Endothelial cell of umbilical vein (primary cell): ENCODE results near the gene SORCS1. TPM values are rescaled to one million over a fixed set of nuclear protein-coding genes. Genes with fewer than 3 reads are reported as not detected.

Experiments used
- BruUV-seq: library from RNA; stranded (reverse); fragments of 400-500 nt; replicated peaks from 2 replicates; lab custom pipeline; 2021; lab: Mats Ljungman, UMichigan
- CTCF ChIA-PET: fragments of 300-600, 350-600 bp; sonication (Branson Sonifier 250); formaldehyde crosslinking; loops from one replicate; lab custom pipeline; 2021; ENCODE audit warnings: antibody characterized with exemption, inconsistent platforms; lab: Charles Lee
- POLR2A ChIA-PET: fragments of 300-600, 350-600 bp; sonication (Branson Sonifier 250); formaldehyde crosslinking; loops from one replicate; lab custom pipeline; 2021; ENCODE audit warnings: antibody characterized with exemption, inconsistent platforms; lab: Charles Lee
- DNase-seq: peaks from one replicate; pipeline ENCODE4 v3.0.0-alpha.2; 2011; ENCODE audit warnings: low read depth, low spot score
- FAIRE-seq: peaks from 2 replicates; lab custom pipeline; 2011; peaks lifted over from hg19 to GRCh38; lab: Jason Lieb, UNC
- H2AFZ ChIP-seq: 2 replicates; pipeline ENCODE4 v1.6.0; 2012; ENCODE audit warnings: low read depth, low read length, control low read depth, inconsistent platforms
- H3K27ac ChIP-seq: 2 replicates; pipeline ENCODE4 v1.5.1; 2011; ENCODE audit warnings: low read depth, mild to moderate bottlenecking, control low read depth, low read length, moderate library complexity; ENCODE audit not compliant: insufficient read depth
- H3K27me3 ChIP-seq, 2 experiments: 2 replicates each; pipeline versions ENCODE4 v1.6.0 to v1.6.1; 2011; ENCODE audit warnings: low read length in 2 of 2, mixed read lengths in 1 of 2; ENCODE audit not compliant: control insufficient read depth in 2 of 2, insufficient read depth in 2 of 2
- H3K36me3 ChIP-seq, 2 experiments: 2 replicates in 1 of 2; 3 replicates in 1 of 2; pipeline ENCODE4 v1.5.1; 2011; ENCODE audit warnings: low read length in 2 of 2, mild to moderate bottlenecking in 1 of 2, moderate library complexity in 1 of 2; ENCODE audit not compliant: control insufficient read depth in 2 of 2, insufficient read depth in 2 of 2; ENCODE audit errors: extremely low read depth in 1 of 2
- H3K4me1 ChIP-seq: 3 replicates; pipeline ENCODE4 v1.5.1; 2011; ENCODE audit warnings: mild to moderate bottlenecking, low read length; ENCODE audit not compliant: control insufficient read depth, insufficient read depth; ENCODE audit errors: extremely low read depth
- H3K4me2 ChIP-seq: 2 replicates; pipeline ENCODE4 v1.6.1; 2011; ENCODE audit warnings: low read length, control low read depth, mixed read lengths; ENCODE audit not compliant: insufficient read depth
- H3K4me3 ChIP-seq, 3 experiments: fragments of 200-600 bp in 1 of 3; sonication (generic), shearing (Covaris generic) in 1 of 3; replicated peaks in 1 of 3; 2 replicates each; pipeline ENCODE4 v1.5.1; 2011 to 2016; ENCODE audit warnings: control low read depth in 3 of 3, low read length in 3 of 3, mild to moderate bottlenecking in 2 of 3, inconsistent platforms in 1 of 3, low read depth in 1 of 3, moderate library complexity in 1 of 3; ENCODE audit not compliant: insufficient read depth in 1 of 3
- H3K79me2 ChIP-seq: 2 replicates; pipeline ENCODE4 v1.6.0; 2012; ENCODE audit warnings: low read length, inconsistent platforms; ENCODE audit not compliant: control insufficient read depth, insufficient read depth
- H3K9ac ChIP-seq: replicated peaks from 2 replicates; pipeline ENCODE3; 2011; ENCODE audit warnings: low read length, control low read depth; ENCODE audit not compliant: insufficient read depth; ENCODE audit errors: extremely low read depth
- H3K9me1 ChIP-seq: replicated peaks from 3 replicates; pipeline ENCODE4 v1.6.0; 2011; ENCODE audit warnings: mild to moderate bottlenecking, low read length; ENCODE audit not compliant: control insufficient read depth, insufficient read depth; ENCODE audit errors: extremely low read depth
- H3K9me3 ChIP-seq: replicated peaks from 2 replicates; pipeline ENCODE4 v1.5.1; 2012; ENCODE audit warnings: low read length, inconsistent platforms; ENCODE audit not compliant: control insufficient read depth, insufficient read depth
- H4K20me1 ChIP-seq: replicated peaks from 2 replicates; pipeline ENCODE3; 2011; ENCODE audit warnings: mild to moderate bottlenecking, low read length; ENCODE audit not compliant: control insufficient read depth, insufficient read depth; ENCODE audit errors: extremely low read depth
- EZH2 ChIP-seq: IDR thresholded peaks from 2 replicates; pipeline ENCODE4 v1.6.1; 2012; ENCODE audit warnings: borderline replicate concordance, low read depth, mild to moderate bottlenecking, moderate library complexity, low read length, inconsistent platforms; ENCODE audit not compliant: severe bottlenecking
- FOS ChIP-seq: IDR thresholded peaks from 2 replicates; pipeline ENCODE4 v1.6.1; 2011; ENCODE audit warnings: mild to moderate bottlenecking, low read length, moderate library complexity, borderline replicate concordance; ENCODE audit not compliant: insufficient read depth
- GATA2 ChIP-seq: IDR thresholded peaks from 2 replicates; pipeline ENCODE4 v1.7.0; 2011; ENCODE audit warnings: low read depth, mild to moderate bottlenecking, moderate library complexity, mixed read lengths, low read length; ENCODE audit not compliant: insufficient read length, insufficient read depth
- JUN ChIP-seq: IDR thresholded peaks from 2 replicates; pipeline ENCODE4 v1.6.1; 2011; ENCODE audit warnings: borderline replicate concordance, low read depth; ENCODE audit not compliant: insufficient read length, insufficient read depth
- MYC ChIP-seq: IDR thresholded peaks from one replicate; pipeline ENCODE4 v1.6.1; 2011; ENCODE audit warnings: mild to moderate bottlenecking, low read depth, low read length
- POLR2A ChIP-seq: IDR thresholded peaks from 2 replicates; pipeline ENCODE4 v1.6.1; 2012; ENCODE audit warnings: low read depth, mild to moderate bottlenecking, control low read depth, low read length
- POLR2AphosphoS5 ChIP-seq: IDR thresholded peaks from 2 replicates; pipeline ENCODE4 v1.6.1; 2012; ENCODE audit warnings: low read depth, mild to moderate bottlenecking, control low read depth, low read length, moderate library complexity; ENCODE audit not compliant: insufficient read depth
- dilution Hi-C: fragments of 300-500 bp; cut with MboI; formaldehyde crosslinking; loops from one replicate; pipeline ENCODE4 v1.15.0; 2019; ENCODE audit warnings: low sequenced_read_pairs; ENCODE audit not compliant: extremely low pct_ligation_motif_present
- intact Hi-C: fragments of 100-400 bp; cut with micrococcal nuclease; formaldehyde crosslinking; loops from one replicate; pipeline ENCODE4 v1.10.0; 2022
- polyA plus RNA-seq, 4 experiments: library from polyadenylated mRNA; depleted of rRNA in 3 of 4; stranded (reverse) in 3 of 4; unstranded in 1 of 4; fragments of >200 nt; gene quantifications; 2 replicates each; pipeline versions ENCODE4 v1.2.1 to v1.2.3, GENCODE V29; 2011 to 2012; ENCODE audit warnings: missing spikeins in 1 of 4
- total RNA-seq: library from RNA; stranded (reverse); gene quantifications from 2 replicates; pipeline ENCODE4 v1.2.3, GENCODE V29; 2021
- TF ChIP-seq, protein P1 (sequence below), 2 donors: IDR thresholded peaks; 1 replicate in 1 of 2; 2 replicates in 1 of 2; pipeline ENCODE4 v1.5.1; 2011; ENCODE audit warnings: low read length in 2 of 2, mild to moderate bottlenecking in 2 of 2, moderate library complexity in 2 of 2, control low read depth in 1 of 2, inconsistent platforms in 1 of 2, low read depth in 1 of 2; ENCODE audit not compliant: insufficient read depth in 1 of 2; ENCODE audit errors: extremely low read depth in 1 of 2
- TF ChIP-seq, protein P2 (sequence below): IDR thresholded peaks from 2 replicates; pipeline ENCODE4 v1.6.1; 2011; ENCODE audit not compliant: insufficient read depth, insufficient read length

SORCS1 gene
- total and polyA plus RNA-seq, 2 donors (not counting 3 experiments of a cell fraction or from before 2014, with no cell fraction given) = not detected

DNA sequence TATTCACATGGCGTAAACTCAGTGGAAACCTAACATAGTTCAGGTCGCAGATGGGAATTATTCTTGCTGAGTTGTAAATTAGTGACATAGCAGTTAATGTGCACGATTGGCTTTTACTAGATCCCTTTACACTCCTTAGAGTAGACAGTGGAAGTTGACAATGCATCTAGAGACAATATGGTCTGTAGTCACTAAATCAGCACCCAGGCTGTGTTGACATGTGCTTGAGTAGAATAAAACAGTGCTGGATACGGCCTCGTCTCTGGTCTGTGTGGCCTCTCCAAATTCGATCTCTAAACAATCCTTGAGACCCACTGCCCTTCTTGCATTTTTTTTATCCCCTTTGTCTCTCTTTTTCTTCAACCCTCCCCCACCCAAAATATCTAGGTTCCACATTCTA, 615.7 kb downstream of the SORCS1 start:
- no peak for FAIRE-seq
- dilution Hi-C loops = no loop called here
- Histone ChIP-seq H3K9me1 (no peaks in the 10 kb centered on the region), H3K79me2 (no peaks in the 10 kb centered on the region), H3K9ac (no peak overlapping the region), H3K36me3 (no peaks in the 10 kb centered on the region), H3K4me2 (no peak overlapping the region), H3K4me3 (no peak overlapping the region), H3K4me1 (no peaks in the 10 kb centered on the region), H4K20me1 (no peaks in the 10 kb centered on the region), H3K27me3 (no peaks in the 10 kb centered on the region), H3K9me3 (peaks cover 3% of the 10 kb centered on the region), H3K27ac (no peak overlapping the region), H2AFZ (no peak overlapping the region)
- no peak for TF ChIP-seq GATA2
- no peak for TF ChIP-seq EZH2
- TF ChIP-seq JUN = no peak
- TF ChIP-seq, protein P1, sequence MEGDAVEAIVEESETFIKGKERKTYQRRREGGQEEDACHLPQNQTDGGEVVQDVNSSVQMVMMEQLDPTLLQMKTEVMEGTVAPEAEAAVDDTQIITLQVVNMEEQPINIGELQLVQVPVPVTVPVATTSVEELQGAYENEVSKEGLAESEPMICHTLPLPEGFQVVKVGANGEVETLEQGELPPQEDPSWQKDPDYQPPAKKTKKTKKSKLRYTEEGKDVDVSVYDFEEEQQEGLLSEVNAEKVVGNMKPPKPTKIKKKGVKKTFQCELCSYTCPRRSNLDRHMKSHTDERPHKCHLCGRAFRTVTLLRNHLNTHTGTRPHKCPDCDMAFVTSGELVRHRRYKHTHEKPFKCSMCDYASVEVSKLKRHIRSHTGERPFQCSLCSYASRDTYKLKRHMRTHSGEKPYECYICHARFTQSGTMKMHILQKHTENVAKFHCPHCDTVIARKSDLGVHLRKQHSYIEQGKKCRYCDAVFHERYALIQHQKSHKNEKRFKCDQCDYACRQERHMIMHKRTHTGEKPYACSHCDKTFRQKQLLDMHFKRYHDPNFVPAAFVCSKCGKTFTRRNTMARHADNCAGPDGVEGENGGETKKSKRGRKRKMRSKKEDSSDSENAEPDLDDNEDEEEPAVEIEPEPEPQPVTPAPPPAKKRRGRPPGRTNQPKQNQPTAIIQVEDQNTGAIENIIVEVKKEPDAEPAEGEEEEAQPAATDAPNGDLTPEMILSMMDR (IDR thresholded peaks at IDR 0.05; ENCODE audit: extremely low read depth in 1 of 2, insufficient read depth in 1 of 2, low read depth in 1 of 2, low read length in 2 of 2) = no peak
- no peak for TF ChIP-seq POLR2A
- TF ChIP-seq MYC = no peak
- TF ChIP-seq POLR2AphosphoS5 = no peak
- no peak for TF ChIP-seq FOS
- TF ChIP-seq, protein P2, sequence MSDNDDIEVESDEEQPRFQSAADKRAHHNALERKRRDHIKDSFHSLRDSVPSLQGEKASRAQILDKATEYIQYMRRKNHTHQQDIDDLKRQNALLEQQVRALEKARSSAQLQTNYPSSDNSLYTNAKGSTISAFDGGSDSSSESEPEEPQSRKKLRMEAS = no peak
- BruUV-seq = no TSS peak
- DNase-seq = no peak
- ChIA-PET POLR2A (no interaction called here), CTCF (no interaction called here)
- intact Hi-C loops = no loop called here
